LHCN-M2 (cell line): ENCODE measurements around the gene C1QL4. TPM values are rescaled to one million over a fixed set of nuclear protein-coding genes. Genes with fewer than 3 reads are reported as not detected.

ENCODE experiments used
- total RNA-seq: library from RNA; depleted of rRNA; stranded (reverse); fragments of >200 nt; gene quantifications from 2 replicates; pipeline ENCODE4 v1.2.3, GENCODE V29; 2014; rRNA removed

The C1QL4 gene
- total RNA-seq, 1 experiment from 2014 or later: 0.46 TPM

Other genes starting within 250 kb of the C1QL4 start
- 0.06 TPM in 1 of 2 replicates, not detected in the other for gene DHH, start 242.4 kb downstream of the C1QL4 start, total RNA-seq
- 20.5 and 25.0 TPM in 2 replicates for gene LMBR1L, start 226.3 kb downstream of the C1QL4 start, total RNA-seq
- gene TUBA1B, start 205.8 kb downstream of the C1QL4 start, total RNA-seq: 3,747 and 3,781 TPM in 2 replicates
- 953 and 1,210 TPM in 2 replicates for gene TUBA1A, start 148.1 kb downstream of the C1QL4 start, total RNA-seq
- 1,345 and 1,346 TPM in 2 replicates for gene TUBA1C, start 72.1 kb downstream of the C1QL4 start, total RNA-seq
- 0.11 and 0.26 TPM in 2 replicates for gene PRPH, start 42.0 kb downstream of the C1QL4 start, total RNA-seq
- 30.0 and 32.8 TPM in 2 replicates for gene TROAP, start 13.9 kb downstream of the C1QL4 start, total RNA-seq
- gene DNAJC22, start 9.7 kb upstream of the C1QL4 start, total RNA-seq: 1.1 and 1.4 TPM in 2 replicates
- gene SPATS2, start 30.3 kb upstream of the C1QL4 start, total RNA-seq: 25.7 and 27.6 TPM in 2 replicates
- 0.11 TPM in 1 of 2 replicates, not detected in the other for gene KCNH3, start 201.8 kb upstream of the C1QL4 start, total RNA-seq
- 62.6 and 67.3 TPM in 2 replicates for gene MCRS1, start 231.0 kb upstream of the C1QL4 start, total RNA-seq